ENCODE data around the gene TRIM33.
"Not testable (repeated sequence)": the region's sequence is repeated elsewhere in the genome, so short reads cannot be mapped to it uniquely, and the experiment has no call there.

TRIM33 gene

GRCh38 chr1:114435088-114435715 is 75.8 kb downstream of the TRIM33 start:
- H3K27ac ChIP-seq (ENCODE audit: low read depth, low read length) = no peak overlapping the region
- no peaks in the 10 kb centered on the region for H3K27me3 ChIP-seq (ENCODE audit: control insufficient read depth in 1 of 2, insufficient read depth in 2 of 2, low read length in 2 of 2)
- no peak overlapping the region for H3K4me3 ChIP-seq (ENCODE audit: low read depth in 1 of 2, low read length in 2 of 2)
- H3K9ac ChIP-seq (ENCODE audit: low read depth in 1 of 2, low read length in 2 of 2) = no peak overlapping the region
- H3K36me3 ChIP-seq (ENCODE audit: control insufficient read depth in 1 of 2, insufficient read depth in 2 of 2, low read length in 2 of 2) = peaks cover 0 to 13% of the 10 kb centered on the region in 2 donors
- H3K9me3 ChIP-seq (ENCODE audit: control insufficient read depth in 1 of 2, low read length in 2 of 2) = no peaks in the 10 kb centered on the region
- peaks cover 0 to 6% of the 10 kb centered on the region in 2 donors for H3K4me1 ChIP-seq (ENCODE audit: control insufficient read depth in 1 of 2, insufficient read depth in 2 of 2, low read length in 2 of 2)

DNA sequence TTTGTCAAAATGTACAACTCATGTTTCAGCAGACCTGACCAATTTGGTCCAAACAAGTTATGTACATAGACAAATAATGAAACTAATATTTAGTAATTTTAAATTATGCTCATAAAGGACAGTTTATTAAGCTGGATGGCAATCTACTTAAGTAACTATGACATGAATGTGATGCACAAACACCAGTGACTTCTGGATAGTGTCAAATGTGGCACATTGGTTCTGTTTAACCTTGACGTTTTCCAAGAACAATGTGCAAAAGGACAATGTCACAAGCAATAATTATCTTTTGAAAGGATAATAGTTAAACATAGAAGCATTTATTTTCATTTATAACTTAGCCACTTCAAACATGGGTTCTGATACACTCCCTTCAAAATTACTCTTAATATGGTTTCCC is 80.0 kb downstream of the TRIM33 start:
- no peak overlapping the region for H3K27ac ChIP-seq (ENCODE audit: low read depth, low read length)
- no peaks in the 10 kb centered on the region for H3K27me3 ChIP-seq (ENCODE audit: control insufficient read depth in 1 of 2, insufficient read depth in 2 of 2, low read length in 2 of 2)
- H3K4me1 ChIP-seq (ENCODE audit: control insufficient read depth in 1 of 2, insufficient read depth in 2 of 2, low read length in 2 of 2) = peaks cover 0 to 6% of the 10 kb centered on the region in 2 donors
- no peak overlapping the region for H3K4me3 ChIP-seq (ENCODE audit: low read depth in 1 of 2, low read length in 2 of 2)
- no peak overlapping the region for H3K9ac ChIP-seq (ENCODE audit: low read depth in 1 of 2, low read length in 2 of 2)
- peaks cover 2 to 26% of the 10 kb centered on the region in 2 donors for H3K36me3 ChIP-seq (ENCODE audit: control insufficient read depth in 1 of 2, insufficient read depth in 2 of 2, low read length in 2 of 2)
- no peaks in the 10 kb centered on the region for H3K9me3 ChIP-seq (ENCODE audit: control insufficient read depth in 1 of 2, low read length in 2 of 2)

DNA sequence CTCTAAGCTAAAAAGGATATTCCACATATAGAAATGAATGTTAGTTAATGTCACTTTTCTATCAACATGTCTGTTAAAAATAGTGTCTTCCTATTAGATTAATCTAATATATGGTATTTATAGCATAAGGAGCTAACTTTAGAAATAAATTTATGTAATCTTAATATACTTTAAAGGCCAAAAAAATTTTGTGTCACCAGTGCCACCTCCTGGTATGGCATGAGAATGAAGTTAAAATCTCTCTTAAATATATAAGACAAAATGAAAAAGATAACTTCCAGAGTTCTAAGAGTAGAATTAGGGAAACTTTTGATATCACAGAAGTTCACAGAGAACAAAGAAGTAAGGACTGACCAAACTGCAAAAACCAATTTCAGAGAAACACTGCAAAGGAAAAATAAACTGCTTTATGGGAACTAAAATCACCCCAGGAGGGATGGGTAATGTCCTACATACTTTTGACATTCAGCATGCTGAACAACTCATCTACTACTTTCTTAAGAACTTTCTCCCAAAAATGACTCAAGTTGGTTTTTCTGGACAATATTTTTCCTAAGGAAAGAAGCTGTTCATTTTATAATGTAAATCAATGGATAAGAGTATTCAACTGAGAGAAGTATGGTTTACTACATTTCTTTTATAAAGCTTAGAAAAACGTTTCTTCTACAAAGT is 82.8 kb downstream of the TRIM33 start:
- H3K27me3 ChIP-seq (ENCODE audit: control insufficient read depth in 1 of 2, insufficient read depth in 2 of 2, low read length in 2 of 2) = no peaks in the 10 kb centered on the region
- H3K4me1 ChIP-seq (ENCODE audit: control insufficient read depth in 1 of 2, insufficient read depth in 2 of 2, low read length in 2 of 2) = no peaks in the 10 kb centered on the region
- peaks cover 10 to 46% of the 10 kb centered on the region in 2 donors for H3K36me3 ChIP-seq (ENCODE audit: control insufficient read depth in 1 of 2, insufficient read depth in 2 of 2, low read length in 2 of 2)
- H3K9ac ChIP-seq (ENCODE audit: low read depth in 1 of 2, low read length in 2 of 2) = no peak overlapping the region
- no peak overlapping the region for H3K4me3 ChIP-seq (ENCODE audit: low read depth in 1 of 2, low read length in 2 of 2)
- no peak overlapping the region for H3K27ac ChIP-seq (ENCODE audit: low read depth, low read length)
- no peaks in the 10 kb centered on the region for H3K9me3 ChIP-seq (ENCODE audit: control insufficient read depth in 1 of 2, low read length in 2 of 2)

DNA sequence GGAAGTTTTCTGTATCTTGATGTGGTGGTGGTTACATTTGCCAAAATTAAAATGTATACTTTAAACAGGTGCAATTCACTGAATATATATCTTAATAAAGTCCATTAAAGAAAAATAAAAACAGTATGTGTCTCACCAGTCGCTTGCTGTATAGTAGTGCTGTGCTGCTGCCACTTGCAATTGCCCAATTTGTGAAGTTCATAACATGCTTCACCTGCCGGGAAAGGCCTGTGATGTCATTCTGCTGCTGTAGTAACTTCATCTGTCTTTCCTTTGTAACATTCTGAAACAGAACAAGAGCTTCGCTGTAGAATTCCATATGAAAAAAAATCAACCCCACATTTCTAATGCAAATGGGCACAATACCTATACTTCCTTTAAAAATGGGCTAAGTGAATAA is 83.4 kb downstream of the TRIM33 start:
- Histone ChIP-seq H3K4me3 (ENCODE audit: low read depth in 1 of 2, low read length in 2 of 2) (no peak overlapping the region), H3K36me3 (ENCODE audit: control insufficient read depth in 1 of 2, insufficient read depth in 2 of 2, low read length in 2 of 2) (peaks cover 10 to 44% of the 10 kb centered on the region in 2 donors), H3K4me1 (ENCODE audit: control insufficient read depth in 1 of 2, insufficient read depth in 2 of 2, low read length in 2 of 2) (no peaks in the 10 kb centered on the region), H3K9ac (ENCODE audit: low read depth in 1 of 2, low read length in 2 of 2) (no peak overlapping the region), H3K9me3 (ENCODE audit: control insufficient read depth in 1 of 2, low read length in 2 of 2) (no peaks in the 10 kb centered on the region), H3K27ac (ENCODE audit: low read depth, low read length) (no peak overlapping the region), H3K27me3 (ENCODE audit: control insufficient read depth in 1 of 2, insufficient read depth in 2 of 2, low read length in 2 of 2) (no peaks in the 10 kb centered on the region)

DNA sequence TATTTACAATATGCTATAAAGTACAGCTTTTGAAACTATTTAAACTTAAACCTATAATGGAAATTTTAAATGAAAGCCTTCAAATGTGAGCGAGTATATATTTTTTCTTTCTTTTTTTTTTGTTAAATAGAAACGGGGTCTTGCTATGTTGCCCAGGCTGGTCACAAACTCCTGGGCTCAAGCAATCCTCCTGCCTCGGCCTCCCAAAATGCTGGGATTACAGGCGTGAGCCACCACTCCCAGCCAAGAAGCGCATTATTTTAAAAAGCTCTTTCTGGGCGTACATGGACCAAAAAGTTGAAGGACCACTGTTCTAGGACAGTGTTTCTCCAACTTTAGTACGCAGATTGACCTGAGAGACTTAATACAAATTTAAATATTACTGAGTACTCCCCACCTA is 87.5 kb downstream of the TRIM33 start:
- H3K27ac ChIP-seq (ENCODE audit: low read depth, low read length) = no peak overlapping the region
- H3K4me3 ChIP-seq (ENCODE audit: low read depth in 1 of 2, low read length in 2 of 2) = no peak overlapping the region
- no peaks in the 10 kb centered on the region for H3K4me1 ChIP-seq (ENCODE audit: control insufficient read depth in 1 of 2, insufficient read depth in 2 of 2, low read length in 2 of 2)
- H3K27me3 ChIP-seq (ENCODE audit: control insufficient read depth in 1 of 2, insufficient read depth in 2 of 2, low read length in 2 of 2) = no peaks in the 10 kb centered on the region
- H3K36me3 ChIP-seq (ENCODE audit: control insufficient read depth in 1 of 2, insufficient read depth in 2 of 2, low read length in 2 of 2) = peaks cover 28 to 60% of the 10 kb centered on the region in 2 donors
- H3K9ac ChIP-seq (ENCODE audit: low read depth in 1 of 2, low read length in 2 of 2) = no peak overlapping the region
- no peaks in the 10 kb centered on the region for H3K9me3 ChIP-seq (ENCODE audit: control insufficient read depth in 1 of 2, low read length in 2 of 2)

DNA sequence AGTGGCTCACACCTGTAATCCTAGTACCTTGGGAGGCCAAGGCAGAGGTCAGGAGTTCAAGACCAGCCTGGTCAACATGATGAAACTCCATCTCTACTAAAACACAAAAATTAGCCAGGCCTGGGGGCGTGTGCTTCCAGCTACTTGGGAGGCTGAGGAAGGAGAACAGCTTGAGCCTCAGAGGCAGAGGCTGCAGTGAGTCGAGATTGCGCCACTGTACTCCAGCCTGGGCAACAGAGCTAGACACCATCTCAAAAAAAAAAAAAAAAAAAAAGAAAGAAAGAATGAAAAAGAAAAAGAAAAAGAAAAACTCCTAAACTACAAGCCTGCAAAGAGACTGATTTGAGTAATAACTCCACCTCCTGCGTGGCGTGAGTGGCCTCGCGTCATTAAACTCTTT is 92.1 kb downstream of the TRIM33 start:
- not testable (repeated sequence) for H3K9me3 ChIP-seq (ENCODE audit: control insufficient read depth in 1 of 2, low read length in 2 of 2); H3K27ac ChIP-seq (ENCODE audit: low read depth, low read length); H3K27me3 ChIP-seq (ENCODE audit: control insufficient read depth in 1 of 2, insufficient read depth in 2 of 2, low read length in 2 of 2); H3K4me1 ChIP-seq (ENCODE audit: control insufficient read depth in 1 of 2, insufficient read depth in 2 of 2, low read length in 2 of 2); H3K4me3 ChIP-seq (ENCODE audit: low read depth in 1 of 2, low read length in 2 of 2); H3K9ac ChIP-seq (ENCODE audit: low read depth in 1 of 2, low read length in 2 of 2)
- H3K36me3 ChIP-seq (ENCODE audit: control insufficient read depth in 1 of 2, insufficient read depth in 2 of 2, low read length in 2 of 2) = peaks cover 21 to 49% of the 10 kb centered on the region in 2 donors

DNA sequence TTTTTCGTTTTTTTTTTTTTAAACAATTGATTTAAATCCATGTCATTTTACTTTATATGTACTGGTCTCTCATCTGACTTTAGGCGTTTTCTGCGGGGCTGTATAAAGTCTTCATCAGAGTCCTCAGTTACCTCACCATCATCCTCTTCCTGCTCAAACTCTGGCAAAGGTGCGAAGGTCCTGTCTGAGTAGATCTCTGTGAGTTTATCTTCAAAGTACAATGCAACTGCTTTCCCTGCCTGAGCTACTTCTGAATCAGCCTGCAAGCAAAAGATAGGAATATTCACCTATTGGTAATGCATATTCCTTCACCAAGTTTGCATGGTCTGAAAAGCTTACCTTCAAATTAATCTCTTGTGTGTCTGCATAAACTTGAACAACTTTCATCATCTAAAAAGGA is 113.4 kb downstream of the TRIM33 start:
- Histone ChIP-seq H3K4me1 (ENCODE audit: control insufficient read depth in 1 of 2, insufficient read depth in 2 of 2, low read length in 2 of 2) (no peaks in the 10 kb centered on the region), H3K36me3 (ENCODE audit: control insufficient read depth in 1 of 2, insufficient read depth in 2 of 2, low read length in 2 of 2) (peaks cover 18 to 46% of the 10 kb centered on the region in 2 donors), H3K27ac (ENCODE audit: low read depth, low read length) (no peak overlapping the region), H3K4me3 (ENCODE audit: low read depth in 1 of 2, low read length in 2 of 2) (no peak overlapping the region), H3K9ac (ENCODE audit: low read depth in 1 of 2, low read length in 2 of 2) (no peak overlapping the region), H3K27me3 (ENCODE audit: control insufficient read depth in 1 of 2, insufficient read depth in 2 of 2, low read length in 2 of 2) (no peaks in the 10 kb centered on the region), H3K9me3 (ENCODE audit: control insufficient read depth in 1 of 2, low read length in 2 of 2) (no peaks in the 10 kb centered on the region)

DNA sequence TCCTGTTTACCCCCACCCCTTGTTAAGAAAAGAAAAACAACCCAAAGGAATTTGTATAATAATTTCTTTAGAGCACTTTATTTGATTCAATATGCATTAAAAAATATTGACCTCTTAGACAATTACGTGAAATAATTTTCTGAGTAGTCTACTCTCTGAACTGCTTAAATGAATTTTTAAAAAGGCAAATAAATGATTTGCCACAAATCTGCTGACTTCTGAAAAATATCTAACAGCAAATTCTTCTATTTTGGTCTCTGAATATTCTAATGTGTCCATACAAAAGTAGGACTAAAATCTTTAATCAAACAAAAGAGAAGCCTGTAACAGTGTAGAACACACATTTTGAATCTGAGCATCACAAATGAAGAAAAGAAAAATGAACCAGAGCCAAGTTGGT is 115.1 kb downstream of the TRIM33 start:
- Histone ChIP-seq H3K27me3 (ENCODE audit: control insufficient read depth in 1 of 2, insufficient read depth in 2 of 2, low read length in 2 of 2) (no peaks in the 10 kb centered on the region), H3K9ac (ENCODE audit: low read depth in 1 of 2, low read length in 2 of 2) (no peak overlapping the region), H3K9me3 (ENCODE audit: control insufficient read depth in 1 of 2, low read length in 2 of 2) (no peaks in the 10 kb centered on the region)

DNA sequence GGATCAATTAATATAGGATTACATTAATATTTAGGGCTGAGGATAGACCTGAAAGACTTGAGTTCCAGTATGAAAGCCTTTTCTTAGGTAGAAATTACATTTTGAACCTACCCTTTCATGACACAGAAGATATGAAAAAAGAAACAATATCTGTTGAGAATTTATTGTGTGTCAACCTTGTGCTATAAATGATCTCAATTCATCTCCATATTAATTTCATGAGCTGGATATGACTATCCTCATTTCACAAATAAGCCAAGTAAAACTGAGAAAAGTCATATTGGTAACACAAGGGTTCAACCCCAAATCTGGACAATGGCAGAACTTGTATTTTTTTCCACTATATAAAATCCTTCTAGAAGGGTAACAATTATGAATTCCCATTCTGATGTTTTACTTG is 120.0 kb downstream of the TRIM33 start:
- peaks cover 4 to 15% of the 10 kb centered on the region in 2 donors for H3K36me3 ChIP-seq (ENCODE audit: control insufficient read depth in 1 of 2, insufficient read depth in 2 of 2, low read length in 2 of 2)
- H3K27me3 ChIP-seq (ENCODE audit: control insufficient read depth in 1 of 2, insufficient read depth in 2 of 2, low read length in 2 of 2) = no peaks in the 10 kb centered on the region
- no peak overlapping the region for H3K27ac ChIP-seq (ENCODE audit: low read depth, low read length)
- H3K4me3 ChIP-seq (ENCODE audit: low read depth in 1 of 2, low read length in 2 of 2) = no peak overlapping the region
- no peak overlapping the region for H3K9ac ChIP-seq (ENCODE audit: low read depth in 1 of 2, low read length in 2 of 2)
- H3K4me1 ChIP-seq (ENCODE audit: control insufficient read depth in 1 of 2, insufficient read depth in 2 of 2, low read length in 2 of 2) = no peaks in the 10 kb centered on the region
- peaks cover 4 to 6% of the 10 kb centered on the region in 2 donors for H3K9me3 ChIP-seq (ENCODE audit: control insufficient read depth in 1 of 2, low read length in 2 of 2)

More for the DNA sequence above, 115.1 kb downstream of the TRIM33 start:
- Histone ChIP-seq H3K36me3 (ENCODE audit: control insufficient read depth in 1 of 2, insufficient read depth in 2 of 2, low read length in 2 of 2) (peaks cover 18 to 38% of the 10 kb centered on the region in 2 donors), H3K4me3 (ENCODE audit: low read depth in 1 of 2, low read length in 2 of 2) (no peak overlapping the region), H3K4me1 (ENCODE audit: control insufficient read depth in 1 of 2, insufficient read depth in 2 of 2, low read length in 2 of 2) (no peaks in the 10 kb centered on the region), H3K27ac (ENCODE audit: low read depth, low read length) (no peak overlapping the region)

- Histone ChIP-seq H3K9ac (ENCODE audit: low read depth in 1 of 2, low read length in 2 of 2) (no peak overlapping the region), H3K27ac (ENCODE audit: low read depth, low read length) (no peak overlapping the region), H3K36me3 (ENCODE audit: control insufficient read depth in 1 of 2, insufficient read depth in 2 of 2, low read length in 2 of 2) (peaks cover 3 to 15% of the 10 kb centered on the region in 2 donors), H3K4me1 (ENCODE audit: control insufficient read depth in 1 of 2, insufficient read depth in 2 of 2, low read length in 2 of 2) (no peaks in the 10 kb centered on the region), H3K9me3 (ENCODE audit: control insufficient read depth in 1 of 2, low read length in 2 of 2) (peaks cover 5 to 11% of the 10 kb centered on the region in 2 donors), H3K4me3 (ENCODE audit: low read depth in 1 of 2, low read length in 2 of 2) (no peak overlapping the region), H3K27me3 (ENCODE audit: control insufficient read depth in 1 of 2, insufficient read depth in 2 of 2, low read length in 2 of 2) (no peaks in the 10 kb centered on the region)
Measured at GRCh38 chr1:114390361-114390760, 120.6 kb downstream of the TRIM33 start.

All from duodenal mucosa (tissue), 2 donors.